Epithelial cell of esophagus (primary cell): ENCODE measurements around the gene METRN.

ENCODE experiments used
- DNase-seq: peaks from one replicate; pipeline ENCODE4 v3.0.0; 2010; ENCODE audit warnings: low read depth
- H3K4me3 ChIP-seq: 2 replicates; pipeline ENCODE4 v1.5.1; 2011; ENCODE audit warnings: mild to moderate bottlenecking, low read length, control low read depth
- TF ChIP-seq, protein P1 (sequence below): IDR thresholded peaks from 2 replicates; pipeline ENCODE4 v1.5.1; 2011; ENCODE audit warnings: low read depth, mild to moderate bottlenecking, low read length, control low read depth, inconsistent platforms; ENCODE audit not compliant: insufficient read depth; ENCODE audit errors: missing control alignments

Gene METRN

DNA sequence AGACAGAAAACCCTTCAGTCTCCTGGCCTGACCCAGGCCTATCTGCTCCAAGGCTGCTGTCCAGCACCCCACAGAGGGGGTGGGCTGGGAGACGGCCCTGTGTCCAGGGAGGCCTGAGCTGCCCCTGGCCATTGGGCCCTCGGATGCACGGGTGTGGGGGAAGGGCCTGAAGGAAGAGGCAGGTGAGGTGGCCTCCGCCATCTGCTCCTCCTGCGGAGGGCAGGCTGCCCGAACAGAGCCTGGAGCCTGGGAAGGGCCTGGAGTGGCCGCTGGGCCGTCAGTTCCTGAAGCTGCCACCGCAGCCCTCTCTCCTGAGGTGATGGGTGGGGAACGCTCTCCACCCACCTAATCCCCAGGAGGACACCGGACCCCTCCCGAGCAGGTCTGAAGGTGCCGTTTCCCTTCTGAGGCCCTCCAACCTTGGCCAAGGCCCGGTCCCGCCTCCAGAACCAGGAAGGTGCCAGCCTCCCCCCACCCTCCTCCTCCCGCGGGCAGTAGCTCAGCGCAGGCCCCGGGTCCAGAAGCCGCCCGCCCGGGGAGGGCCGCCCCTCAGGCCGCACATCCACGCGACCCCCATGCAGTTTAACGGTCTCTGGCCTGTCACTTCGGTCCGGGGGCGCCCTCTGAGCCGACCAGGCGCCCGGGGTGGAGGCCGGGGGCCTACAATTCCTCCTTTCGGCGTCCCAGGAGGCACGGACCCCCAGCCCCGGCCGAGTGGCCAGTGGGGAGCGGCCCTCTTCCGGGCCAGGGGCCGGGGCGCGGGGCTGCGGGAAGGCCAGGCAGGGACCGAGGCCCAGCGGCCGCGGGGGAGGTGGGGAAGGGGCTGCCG, 10.2 kb upstream of the METRN start:
- DNase-seq, result no peak
- H3K4me3 ChIP-seq, result peak overlapping the region; percentile 21
- TF ChIP-seq, protein P1, sequence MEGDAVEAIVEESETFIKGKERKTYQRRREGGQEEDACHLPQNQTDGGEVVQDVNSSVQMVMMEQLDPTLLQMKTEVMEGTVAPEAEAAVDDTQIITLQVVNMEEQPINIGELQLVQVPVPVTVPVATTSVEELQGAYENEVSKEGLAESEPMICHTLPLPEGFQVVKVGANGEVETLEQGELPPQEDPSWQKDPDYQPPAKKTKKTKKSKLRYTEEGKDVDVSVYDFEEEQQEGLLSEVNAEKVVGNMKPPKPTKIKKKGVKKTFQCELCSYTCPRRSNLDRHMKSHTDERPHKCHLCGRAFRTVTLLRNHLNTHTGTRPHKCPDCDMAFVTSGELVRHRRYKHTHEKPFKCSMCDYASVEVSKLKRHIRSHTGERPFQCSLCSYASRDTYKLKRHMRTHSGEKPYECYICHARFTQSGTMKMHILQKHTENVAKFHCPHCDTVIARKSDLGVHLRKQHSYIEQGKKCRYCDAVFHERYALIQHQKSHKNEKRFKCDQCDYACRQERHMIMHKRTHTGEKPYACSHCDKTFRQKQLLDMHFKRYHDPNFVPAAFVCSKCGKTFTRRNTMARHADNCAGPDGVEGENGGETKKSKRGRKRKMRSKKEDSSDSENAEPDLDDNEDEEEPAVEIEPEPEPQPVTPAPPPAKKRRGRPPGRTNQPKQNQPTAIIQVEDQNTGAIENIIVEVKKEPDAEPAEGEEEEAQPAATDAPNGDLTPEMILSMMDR, result no peak

DNA sequence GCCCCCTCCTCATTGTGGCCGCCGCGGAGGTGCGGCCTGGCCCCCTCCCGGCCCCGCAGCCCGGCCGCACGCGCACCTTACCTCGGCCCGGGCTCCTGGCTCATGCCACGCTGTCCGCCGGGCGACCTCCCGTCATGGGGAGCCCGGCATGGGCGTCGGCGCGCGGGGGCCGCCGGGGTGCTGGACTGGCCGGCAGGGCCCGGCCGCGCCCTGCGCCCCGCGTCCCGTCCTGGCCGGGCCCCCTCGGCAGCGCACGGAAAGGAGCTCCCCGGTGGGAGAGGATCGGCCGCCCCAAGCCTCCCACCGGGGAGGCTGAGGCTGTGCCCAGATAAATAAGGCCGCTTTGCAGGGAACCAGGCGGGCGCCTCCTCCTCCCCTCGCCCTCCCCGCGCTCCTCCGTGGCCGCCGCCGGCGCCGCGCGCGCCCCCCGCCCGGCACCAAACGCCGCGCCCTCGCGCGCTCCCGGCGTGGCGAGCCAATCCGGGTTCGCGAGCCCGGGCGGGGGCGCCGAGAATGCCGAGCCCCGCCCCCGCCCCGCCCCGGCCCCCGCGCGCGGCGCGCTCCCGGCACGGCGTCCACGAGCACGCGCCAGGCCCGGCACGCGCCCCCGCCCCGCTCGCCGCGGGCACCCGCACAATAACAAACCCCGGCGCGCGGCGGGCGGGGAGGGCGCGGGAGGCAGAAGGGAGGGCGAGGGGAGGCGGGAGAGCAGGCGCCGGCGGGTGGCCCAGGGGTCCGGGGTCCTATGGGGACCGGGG, 9.3 kb upstream of the METRN start, which contains the start of gene FBXL16:
FBXL16 (minus strand) TSS at position 371 of the 758 bp plus-strand sequence. CDS start 8,396 bp downstream, outside the sequence.
- TF ChIP-seq, protein P1, result no peak
- H3K4me3 ChIP-seq, result peak within 1 kb of the TSS; percentile 21
- DNase-seq, result peak; percentile 60

DNA sequence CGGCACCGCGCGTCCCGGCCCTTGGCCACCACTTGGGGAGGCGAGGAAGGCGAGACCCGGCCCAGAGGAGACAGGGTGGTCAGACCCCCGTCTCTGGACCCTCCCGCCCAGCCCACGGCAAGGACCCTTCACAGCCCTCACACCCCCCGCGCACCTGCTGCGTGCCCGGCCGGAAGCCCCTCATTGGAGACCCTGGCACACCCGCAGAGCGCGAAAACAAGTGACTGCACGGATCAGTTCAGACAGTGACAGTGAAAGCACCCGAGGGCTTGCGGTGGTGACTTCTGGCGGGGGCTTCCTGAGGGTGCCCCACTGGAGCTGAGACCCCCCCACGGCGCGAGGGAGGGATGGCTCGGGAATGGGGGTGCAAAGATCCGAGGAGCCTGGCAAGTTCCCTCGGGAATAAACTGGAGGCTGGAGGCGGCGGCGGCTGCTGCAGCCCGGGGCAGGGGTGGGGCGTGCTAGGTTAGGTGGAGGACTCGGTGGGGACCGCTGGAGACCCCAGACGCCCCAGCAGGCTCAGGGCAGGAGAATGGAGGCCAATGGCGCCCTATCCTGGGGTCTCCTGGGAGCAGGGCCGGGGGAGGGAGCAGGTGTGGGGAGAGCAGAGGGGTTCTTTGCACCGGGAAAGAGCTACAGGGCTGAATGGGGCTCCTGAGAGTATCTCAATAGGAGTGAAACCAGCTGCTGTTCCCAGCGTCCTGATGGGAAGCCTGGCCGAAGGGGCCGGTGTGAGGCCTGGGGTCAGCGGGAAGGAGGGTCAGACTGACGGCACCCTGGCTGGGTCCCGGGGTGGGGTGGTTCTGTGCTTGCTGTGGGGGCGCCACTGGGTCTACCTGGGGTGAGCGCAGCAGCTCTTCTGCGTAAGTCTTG, 8.5 kb upstream of the METRN start:
- DNase-seq, result no peak
- H3K4me3 ChIP-seq, result no peak overlapping the region
- TF ChIP-seq, protein P1, result no peak

DNA sequence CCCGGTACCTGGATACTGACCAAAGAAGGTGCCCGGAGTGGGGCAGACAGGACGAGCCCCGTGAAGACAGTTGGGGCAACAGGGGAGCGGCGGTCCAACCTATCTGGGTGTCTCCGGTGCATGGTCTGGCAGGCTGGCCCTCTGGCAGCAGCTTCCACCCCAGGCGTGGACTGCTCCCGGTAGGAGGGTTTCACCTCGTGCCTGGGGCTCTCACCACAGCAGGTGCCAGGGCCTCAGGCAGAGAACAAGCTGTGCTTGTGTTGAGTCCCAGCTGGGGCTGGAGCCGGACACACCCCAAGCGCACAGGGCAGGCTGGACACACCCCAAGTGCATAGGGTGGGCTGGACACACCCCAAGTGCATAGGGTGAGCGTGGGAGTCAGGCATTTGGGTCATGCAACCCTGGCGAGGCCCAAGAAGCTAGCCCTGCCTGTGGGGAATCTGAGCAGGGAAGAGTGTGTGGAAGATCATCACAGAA, 7.8 kb upstream of the METRN start:
- no peak overlapping the region for H3K4me3 ChIP-seq
- no peak for DNase-seq
- TF ChIP-seq, protein P1, result no peak

DNA sequence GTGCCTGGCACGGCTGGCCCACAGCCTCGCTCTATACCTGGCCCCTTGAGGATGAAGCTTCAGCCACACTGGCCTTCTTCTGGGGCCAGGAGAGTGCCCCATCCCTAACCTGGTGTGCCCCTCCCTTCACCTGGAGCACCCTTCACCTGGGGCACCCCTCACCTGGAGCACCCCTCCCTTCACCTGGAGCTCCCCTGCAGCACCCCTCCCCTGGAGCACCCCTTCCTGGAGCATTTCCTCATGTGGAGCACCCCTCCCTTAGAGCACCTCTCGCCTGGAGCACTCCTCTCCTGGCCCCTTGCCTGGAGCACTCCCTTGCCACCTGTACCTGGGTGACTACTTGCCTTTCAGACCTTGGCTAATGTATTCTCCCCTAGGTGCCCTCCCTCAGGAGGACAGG, 6.9 kb upstream of the METRN start:
- DNase-seq, result no peak
- TF ChIP-seq, protein P1, result no peak
- no peak overlapping the region for H3K4me3 ChIP-seq

DNA sequence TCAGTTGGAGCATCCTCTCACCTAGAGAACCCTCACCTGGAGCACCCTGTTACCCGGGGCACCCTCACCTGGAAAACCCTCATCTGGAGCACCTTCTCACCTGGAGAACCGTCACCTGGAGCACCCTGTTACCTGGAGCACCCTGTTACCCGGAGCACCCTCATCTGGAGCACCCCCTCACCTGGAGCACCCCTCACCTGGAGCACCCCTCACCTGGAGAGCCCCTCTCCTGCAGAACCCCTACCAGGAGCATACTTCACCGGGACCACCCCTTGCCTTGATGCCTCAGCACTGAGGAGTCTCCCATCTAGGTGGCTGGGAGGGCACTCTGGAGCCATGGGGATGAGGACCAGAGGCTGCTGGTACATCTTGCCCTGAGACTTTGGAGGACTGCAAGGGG, 6.0 kb upstream of the METRN start:
- H3K4me3 ChIP-seq, result no peak overlapping the region
- DNase-seq, result no peak
- TF ChIP-seq, protein P1, result no peak
